Neural cell (in vitro differentiated cells): Measurements from ENCODE around the gene NR2E1. TPM values are rescaled to one million over a fixed set of nuclear protein-coding genes. Genes with fewer than 3 reads are reported as not detected.

ENCODE experiments used
- H2AFZ ChIP-seq: fragments of 200-600, 300-800 bp; sonication (generic), shearing (Covaris generic); 2 replicates; pipeline ENCODE4 v1.6.0; 2014; ENCODE audit warnings: low read depth, mild to moderate bottlenecking, antibody characterized with exemption, low read length, moderate library complexity
- H3F3A ChIP-seq: fragments of 200-600 bp; shearing (Covaris generic); 2 replicates; pipeline ENCODE4 v1.6.1; 2016; ENCODE audit warnings: mild to moderate bottlenecking, moderate library complexity, mixed read lengths, antibody characterized with exemption, low read length; ENCODE audit not compliant: insufficient read depth, poor library complexity, severe bottlenecking
- H3K27ac ChIP-seq: fragments of 200-600, 300-800 bp; sonication (generic), shearing (Covaris generic); 2 replicates; pipeline ENCODE4 v1.5.1; 2014; ENCODE audit warnings: mild to moderate bottlenecking, low read length, moderate library complexity
- H3K27me3 ChIP-seq: fragments of 300-800, 200-600 bp; sonication (generic), shearing (Covaris generic); 2 replicates; pipeline ENCODE4 v1.6.0; 2014; ENCODE audit warnings: mild to moderate bottlenecking, low read depth, low read length, moderate library complexity; ENCODE audit not compliant: insufficient read depth
- H3K36me3 ChIP-seq: fragments of 300-800, 200-600 bp; sonication (generic), shearing (Covaris generic); 2 replicates; pipeline ENCODE4 v1.5.1; 2014; ENCODE audit warnings: mild to moderate bottlenecking, antibody characterized with exemption, low read length, moderate library complexity; ENCODE audit not compliant: insufficient read depth
- H3K4me2 ChIP-seq: fragments of 300-800, 200-600 bp; sonication (generic), shearing (Covaris generic); 2 replicates; pipeline ENCODE4 v1.6.0; 2014; ENCODE audit warnings: mild to moderate bottlenecking, low read length
- H3K4me3 ChIP-seq: fragments of 300-800, 200-600 bp; sonication (generic), shearing (Covaris generic); 2 replicates; pipeline ENCODE4 v1.5.1; 2014; ENCODE audit warnings: mild to moderate bottlenecking, low read length, moderate library complexity
- H3K79me2 ChIP-seq: fragments of 200-600 bp; shearing (Covaris generic); replicated peaks from 2 replicates; pipeline ENCODE4 v1.6.0; 2014; ENCODE audit warnings: mild to moderate bottlenecking, low read length, moderate library complexity; ENCODE audit not compliant: insufficient read depth
- H3K9ac ChIP-seq: fragments of 300-800, 200-600 bp; sonication (generic), shearing (Covaris generic); 2 replicates; pipeline ENCODE4 v1.6.1; 2016; ENCODE audit warnings: mild to moderate bottlenecking, low read length, mixed read lengths
- H3K9me2 ChIP-seq: fragments of 200-600 bp; shearing (Covaris generic); 2 replicates; pipeline ENCODE4 v1.6.1; 2016; ENCODE audit warnings: mild to moderate bottlenecking, low read length, mixed read lengths; ENCODE audit not compliant: insufficient read depth
- H3K9me3 ChIP-seq: fragments of 200-600, 300-800 bp; sonication (generic), shearing (Covaris generic); 2 replicates; pipeline ENCODE4 v1.6.1; 2016; ENCODE audit warnings: mild to moderate bottlenecking, mixed run types, low read length, moderate library complexity, mixed read lengths
- H4K20me1 ChIP-seq: fragments of 200-600 bp; shearing (Covaris generic); 2 replicates; pipeline ENCODE4 v1.6.1; 2016; ENCODE audit warnings: mild to moderate bottlenecking, mixed run types; ENCODE audit not compliant: insufficient read depth
- EP300 ChIP-seq: fragments of 450-650 bp; conservative IDR thresholded peaks from 2 replicates; pipeline ENCODE4 v1.6.1; 2014; ENCODE audit warnings: antibody characterized with exemption, mild to moderate bottlenecking, moderate library complexity; ENCODE audit not compliant: poor library complexity, severe bottlenecking
- EZH2 ChIP-seq: fragments of 200-600, 300-800 bp; shearing (Covaris generic), sonication (generic); IDR thresholded peaks from 2 replicates; pipeline ENCODE4 v1.6.1; 2014; ENCODE audit warnings: antibody characterized with exemption, low read length, borderline replicate concordance, mild to moderate bottlenecking; ENCODE audit not compliant: insufficient read depth, poor library complexity, severe bottlenecking
- MXI1 ChIP-seq: fragments of 450-650 bp; conservative IDR thresholded peaks from 2 replicates; pipeline ENCODE4 v1.6.1; 2014; ENCODE audit warnings: antibody characterized with exemption, mild to moderate bottlenecking; ENCODE audit not compliant: poor library complexity, severe bottlenecking
- POLR2AphosphoS5 ChIP-seq: IDR thresholded peaks from 2 replicates; pipeline ENCODE4 v1.6.1; 2012
- RAD21 ChIP-seq: fragments of 450-650 bp; conservative IDR thresholded peaks from 2 replicates; pipeline ENCODE4 v1.6.1; 2014; ENCODE audit warnings: antibody characterized with exemption, mild to moderate bottlenecking, moderate library complexity
- SMC3 ChIP-seq: fragments of 450-650 bp; conservative IDR thresholded peaks from 2 replicates; pipeline ENCODE4 v1.6.1; 2014; ENCODE audit warnings: antibody characterized with exemption, mild to moderate bottlenecking, moderate library complexity; ENCODE audit not compliant: poor library complexity
- TAF1 ChIP-seq: IDR thresholded peaks from 2 replicates; pipeline ENCODE4 v1.6.1; 2012; ENCODE audit warnings: low read depth
- polyA plus RNA-seq: library from polyadenylated mRNA; depleted of rRNA; stranded (reverse); fragments of >200 nt; gene quantifications from 2 replicates; pipeline ENCODE4 v1.2.3, GENCODE V29; 2014
- TF ChIP-seq, protein P1 (sequence below): IDR thresholded peaks from 2 replicates; pipeline ENCODE4 v1.6.1; 2012; ENCODE audit warnings: borderline replicate concordance
- TF ChIP-seq, protein P2 (sequence below): fragments of 450-650 bp; IDR thresholded peaks from 2 replicates; pipeline ENCODE4 v1.5.1; 2014; ENCODE audit warnings: antibody characterized with exemption, mild to moderate bottlenecking, moderate library complexity; ENCODE audit not compliant: poor library complexity, severe bottlenecking

Gene NR2E1
- polyA plus RNA-seq, 1 donor from 2014 or later = 1.3 TPM

DNA sequence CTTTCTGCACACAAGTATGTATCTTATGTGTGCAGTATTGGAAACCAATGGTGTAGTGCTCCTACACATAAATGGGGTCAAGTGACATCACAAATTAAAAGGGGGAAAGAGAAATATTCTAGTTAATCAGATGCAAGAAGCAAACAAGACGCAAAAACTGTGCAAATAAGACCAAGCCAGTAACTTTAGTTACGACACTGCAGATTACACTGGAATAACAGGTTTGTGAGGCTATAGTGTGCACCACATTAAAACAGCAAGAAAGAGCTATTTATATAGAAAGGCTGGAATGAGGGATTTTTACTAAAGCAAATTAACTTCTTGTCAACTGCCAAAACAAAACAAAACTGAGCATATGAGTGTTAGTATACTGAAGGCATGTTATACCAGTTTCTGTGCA, 45.8 kb downstream of the NR2E1 start:
- Histone ChIP-seq H3K4me3 (no peak overlapping the region), H3K9me2 (no peaks in the 10 kb centered on the region), H3K9ac (no peak overlapping the region), H2AFZ (no peak overlapping the region), H3K9me3 (no peaks in the 10 kb centered on the region), H3K4me2 (no peak overlapping the region), H3F3A (no peaks in the 10 kb centered on the region), H3K27me3 (no peaks in the 10 kb centered on the region), H3K27ac (no peak overlapping the region), H3K79me2 (no peaks in the 10 kb centered on the region), H4K20me1 (no peaks in the 10 kb centered on the region), H3K36me3 (no peaks in the 10 kb centered on the region)
- no peak for TF ChIP-seq MXI1
- TF ChIP-seq, protein P1, sequence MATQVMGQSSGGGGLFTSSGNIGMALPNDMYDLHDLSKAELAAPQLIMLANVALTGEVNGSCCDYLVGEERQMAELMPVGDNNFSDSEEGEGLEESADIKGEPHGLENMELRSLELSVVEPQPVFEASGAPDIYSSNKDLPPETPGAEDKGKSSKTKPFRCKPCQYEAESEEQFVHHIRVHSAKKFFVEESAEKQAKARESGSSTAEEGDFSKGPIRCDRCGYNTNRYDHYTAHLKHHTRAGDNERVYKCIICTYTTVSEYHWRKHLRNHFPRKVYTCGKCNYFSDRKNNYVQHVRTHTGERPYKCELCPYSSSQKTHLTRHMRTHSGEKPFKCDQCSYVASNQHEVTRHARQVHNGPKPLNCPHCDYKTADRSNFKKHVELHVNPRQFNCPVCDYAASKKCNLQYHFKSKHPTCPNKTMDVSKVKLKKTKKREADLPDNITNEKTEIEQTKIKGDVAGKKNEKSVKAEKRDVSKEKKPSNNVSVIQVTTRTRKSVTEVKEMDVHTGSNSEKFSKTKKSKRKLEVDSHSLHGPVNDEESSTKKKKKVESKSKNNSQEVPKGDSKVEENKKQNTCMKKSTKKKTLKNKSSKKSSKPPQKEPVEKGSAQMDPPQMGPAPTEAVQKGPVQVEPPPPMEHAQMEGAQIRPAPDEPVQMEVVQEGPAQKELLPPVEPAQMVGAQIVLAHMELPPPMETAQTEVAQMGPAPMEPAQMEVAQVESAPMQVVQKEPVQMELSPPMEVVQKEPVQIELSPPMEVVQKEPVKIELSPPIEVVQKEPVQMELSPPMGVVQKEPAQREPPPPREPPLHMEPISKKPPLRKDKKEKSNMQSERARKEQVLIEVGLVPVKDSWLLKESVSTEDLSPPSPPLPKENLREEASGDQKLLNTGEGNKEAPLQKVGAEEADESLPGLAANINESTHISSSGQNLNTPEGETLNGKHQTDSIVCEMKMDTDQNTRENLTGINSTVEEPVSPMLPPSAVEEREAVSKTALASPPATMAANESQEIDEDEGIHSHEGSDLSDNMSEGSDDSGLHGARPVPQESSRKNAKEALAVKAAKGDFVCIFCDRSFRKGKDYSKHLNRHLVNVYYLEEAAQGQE = no peak
- no peak for TF ChIP-seq RAD21
- no peak for TF ChIP-seq EZH2
- TF ChIP-seq, protein P2, sequence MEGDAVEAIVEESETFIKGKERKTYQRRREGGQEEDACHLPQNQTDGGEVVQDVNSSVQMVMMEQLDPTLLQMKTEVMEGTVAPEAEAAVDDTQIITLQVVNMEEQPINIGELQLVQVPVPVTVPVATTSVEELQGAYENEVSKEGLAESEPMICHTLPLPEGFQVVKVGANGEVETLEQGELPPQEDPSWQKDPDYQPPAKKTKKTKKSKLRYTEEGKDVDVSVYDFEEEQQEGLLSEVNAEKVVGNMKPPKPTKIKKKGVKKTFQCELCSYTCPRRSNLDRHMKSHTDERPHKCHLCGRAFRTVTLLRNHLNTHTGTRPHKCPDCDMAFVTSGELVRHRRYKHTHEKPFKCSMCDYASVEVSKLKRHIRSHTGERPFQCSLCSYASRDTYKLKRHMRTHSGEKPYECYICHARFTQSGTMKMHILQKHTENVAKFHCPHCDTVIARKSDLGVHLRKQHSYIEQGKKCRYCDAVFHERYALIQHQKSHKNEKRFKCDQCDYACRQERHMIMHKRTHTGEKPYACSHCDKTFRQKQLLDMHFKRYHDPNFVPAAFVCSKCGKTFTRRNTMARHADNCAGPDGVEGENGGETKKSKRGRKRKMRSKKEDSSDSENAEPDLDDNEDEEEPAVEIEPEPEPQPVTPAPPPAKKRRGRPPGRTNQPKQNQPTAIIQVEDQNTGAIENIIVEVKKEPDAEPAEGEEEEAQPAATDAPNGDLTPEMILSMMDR = no peak
- no peak for TF ChIP-seq EP300
- no peak for TF ChIP-seq SMC3

DNA sequence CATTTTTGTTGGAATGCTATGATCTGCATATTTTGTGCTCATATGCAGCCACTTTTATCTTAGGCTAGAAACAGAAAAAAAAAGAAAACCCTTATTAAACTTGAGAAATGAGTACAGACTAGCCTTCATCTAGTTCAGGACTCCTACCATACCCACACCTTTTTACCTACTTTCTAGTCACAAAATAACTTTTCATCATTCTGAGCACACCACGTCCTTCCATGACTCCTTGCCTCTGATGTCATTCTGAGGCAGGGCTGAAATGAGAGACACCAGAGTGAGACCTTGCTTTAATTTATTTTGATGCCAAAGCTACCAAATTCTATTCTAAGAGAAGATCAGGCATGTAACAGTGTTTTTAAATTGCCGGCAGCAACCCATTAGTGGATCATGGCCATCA, 56.2 kb downstream of the NR2E1 start:
- Histone ChIP-seq H3K9me2 (no peaks in the 10 kb centered on the region), H3K27me3 (no peaks in the 10 kb centered on the region), H4K20me1 (no peaks in the 10 kb centered on the region), H3K79me2 (no peaks in the 10 kb centered on the region), H3K36me3 (peaks cover 5% of the 10 kb centered on the region), H3K9me3 (no peaks in the 10 kb centered on the region), H3F3A (no peaks in the 10 kb centered on the region), H3K4me3 (no peak overlapping the region), H3K9ac (no peak overlapping the region), H2AFZ (no peak overlapping the region), H3K27ac (no peak overlapping the region), H3K4me2 (no peak overlapping the region)
- TF ChIP-seq SMC3 = no peak
- no peak for TF ChIP-seq RAD21
- no peak for TF ChIP-seq EZH2
- TF ChIP-seq MXI1 = no peak
- TF ChIP-seq EP300 = no peak

DNA sequence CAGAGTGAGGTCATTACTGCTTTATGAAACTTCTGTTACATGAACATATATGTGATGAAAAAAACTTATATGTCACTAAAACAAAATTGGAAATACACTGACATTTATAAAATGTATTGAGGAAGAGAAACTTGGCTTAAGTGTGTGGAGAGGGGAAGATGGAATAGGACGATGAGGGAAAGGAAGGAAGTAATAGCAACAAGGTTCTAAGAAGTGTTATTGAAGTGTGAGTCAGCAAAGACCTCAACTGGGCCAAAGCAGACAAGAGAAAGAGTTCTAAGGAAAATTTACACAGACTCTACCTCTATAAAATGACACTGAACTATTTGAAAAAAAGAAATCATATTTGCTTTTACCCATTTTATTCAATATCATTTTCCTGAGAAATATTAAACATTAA, 56.7 kb downstream of the NR2E1 start:
- H3F3A ChIP-seq = no peaks in the 10 kb centered on the region
- H3K9ac ChIP-seq = no peak overlapping the region
- H3K79me2 ChIP-seq = no peaks in the 10 kb centered on the region
- no peak overlapping the region for H3K27ac ChIP-seq
- H3K4me3 ChIP-seq = no peak overlapping the region
- no peaks in the 10 kb centered on the region for H4K20me1 ChIP-seq
- no peaks in the 10 kb centered on the region for H3K27me3 ChIP-seq
- H3K36me3 ChIP-seq = peaks cover 5% of the 10 kb centered on the region
- TF ChIP-seq RAD21 = no peak
- no peak for TF ChIP-seq EP300
- TF ChIP-seq MXI1 = no peak
- TF ChIP-seq POLR2AphosphoS5 = no peak
- no peak for TF ChIP-seq EZH2
- TF ChIP-seq, protein P1 = no peak
- TF ChIP-seq, protein P2 = no peak
- TF ChIP-seq SMC3 = no peak
- TF ChIP-seq TAF1 = no peak
- no peak overlapping the region for H2AFZ ChIP-seq
- H3K4me2 ChIP-seq = no peak overlapping the region
- H3K9me3 ChIP-seq = no peaks in the 10 kb centered on the region
- H3K9me2 ChIP-seq = no peaks in the 10 kb centered on the region
